ENCODE results near the gene MDK. TPM values are rescaled to one million over a fixed set of nuclear protein-coding genes. Genes with fewer than 3 reads are reported as not detected.

MDK gene
- total and polyA plus RNA-seq, 2 of the 13 experiments (the other 11 are each of a cell fraction or from before 2014, with no cell fraction given), result 312 to 407 TPM

DNA sequence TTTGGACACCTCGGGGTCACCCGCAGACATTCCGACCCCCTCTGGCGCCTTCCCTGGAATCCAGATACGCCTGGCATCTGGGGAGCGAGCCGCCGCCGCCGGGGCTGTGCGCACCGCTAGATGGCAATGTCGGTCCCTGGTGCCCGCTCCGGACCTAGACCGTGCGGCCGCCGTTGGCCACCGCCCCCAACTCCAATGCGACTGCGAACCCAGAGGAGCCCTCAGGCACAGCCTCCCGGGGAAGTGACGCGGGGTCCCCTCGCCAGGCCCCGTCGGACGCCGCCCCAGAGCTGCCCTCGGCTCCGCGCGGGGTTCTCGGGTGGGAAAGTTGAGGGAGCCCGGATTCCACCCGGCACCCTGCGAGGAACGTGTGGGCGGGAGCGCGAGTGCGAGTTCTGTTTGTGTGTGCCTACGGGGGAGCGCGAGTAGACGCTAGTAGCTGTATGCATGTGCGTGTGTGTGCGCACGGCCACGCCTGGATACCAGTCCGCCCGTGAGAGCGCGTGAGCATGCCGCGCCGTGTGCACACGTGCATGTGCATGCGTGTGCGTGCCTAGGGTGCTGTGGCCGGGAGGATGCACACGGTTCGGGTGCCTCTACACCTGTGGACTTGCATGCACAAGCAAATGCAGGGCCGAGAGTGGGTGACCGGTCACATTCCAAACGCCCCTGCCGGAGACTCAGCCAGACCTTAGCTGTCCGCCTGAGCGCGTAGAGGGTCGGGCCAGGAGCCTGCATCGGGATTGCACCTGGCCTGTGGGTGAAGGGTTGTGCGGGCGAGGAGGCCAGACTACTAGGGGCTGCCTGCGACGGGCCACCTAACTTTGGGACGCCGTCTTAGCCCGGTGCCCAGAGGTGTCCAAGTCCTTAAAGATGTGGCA, 8.2 kb downstream of the MDK start (continued):
- TF ChIP-seq, protein P1, sequence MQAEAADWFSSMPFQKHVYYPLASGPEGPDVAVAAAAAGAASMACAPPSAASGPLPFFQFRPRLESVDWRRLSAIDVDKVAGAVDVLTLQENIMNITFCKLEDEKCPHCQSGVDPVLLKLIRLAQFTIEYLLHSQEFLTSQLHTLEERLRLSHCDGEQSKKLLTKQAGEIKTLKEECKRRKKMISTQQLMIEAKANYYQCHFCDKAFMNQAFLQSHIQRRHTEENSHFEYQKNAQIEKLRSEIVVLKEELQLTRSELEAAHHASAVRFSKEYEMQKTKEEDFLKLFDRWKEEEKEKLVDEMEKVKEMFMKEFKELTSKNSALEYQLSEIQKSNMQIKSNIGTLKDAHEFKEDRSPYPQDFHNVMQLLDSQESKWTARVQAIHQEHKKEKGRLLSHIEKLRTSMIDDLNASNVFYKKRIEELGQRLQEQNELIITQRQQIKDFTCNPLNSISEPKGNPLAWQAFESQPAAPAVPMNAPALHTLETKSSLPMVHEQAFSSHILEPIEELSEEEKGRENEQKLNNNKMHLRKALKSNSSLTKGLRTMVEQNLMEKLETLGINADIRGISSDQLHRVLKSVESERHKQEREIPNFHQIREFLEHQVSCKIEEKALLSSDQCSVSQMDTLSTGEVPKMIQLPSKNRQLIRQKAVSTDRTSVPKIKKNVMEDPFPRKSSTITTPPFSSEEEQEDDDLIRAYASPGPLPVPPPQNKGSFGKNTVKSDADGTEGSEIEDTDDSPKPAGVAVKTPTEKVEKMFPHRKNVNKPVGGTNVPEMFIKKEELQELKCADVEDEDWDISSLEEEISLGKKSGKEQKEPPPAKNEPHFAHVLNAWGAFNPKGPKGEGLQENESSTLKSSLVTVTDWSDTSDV (CRISPR knock-in tag; IDR thresholded peaks at IDR 0.05), result peak; percentile 43; the same call in 1 of the 2 replicates
- TF ChIP-seq ZNF510 (CRISPR knock-in tag; IDR thresholded peaks at IDR 0.05; ENCODE audit: low read depth) (no peak), ZNF678 (CRISPR knock-in tag; IDR thresholded peaks at IDR 0.05) (no peak), ZMYM4 (CRISPR knock-in tag; IDR thresholded peaks at IDR 0.05) (no peak; the same call in 1 of the 2 replicates), ZNF326 (CRISPR knock-in tag; IDR thresholded peaks at IDR 0.05; ENCODE audit: borderline replicate concordance) (no peak), HNF4A (CRISPR knock-in tag; IDR thresholded peaks at IDR 0.05) (no peak), HMG20A (CRISPR knock-in tag; IDR thresholded peaks at IDR 0.05; ENCODE audit: borderline replicate concordance) (no peak), ZNF263 (CRISPR knock-in tag; IDR thresholded peaks at IDR 0.05) (peak; percentile 61; the same call in 1 of the 2 replicates), ZBTB20 (CRISPR knock-in tag; IDR thresholded peaks at IDR 0.05; ENCODE audit: borderline replicate concordance, low read depth) (no peak)
- TF ChIP-seq, protein P2, sequence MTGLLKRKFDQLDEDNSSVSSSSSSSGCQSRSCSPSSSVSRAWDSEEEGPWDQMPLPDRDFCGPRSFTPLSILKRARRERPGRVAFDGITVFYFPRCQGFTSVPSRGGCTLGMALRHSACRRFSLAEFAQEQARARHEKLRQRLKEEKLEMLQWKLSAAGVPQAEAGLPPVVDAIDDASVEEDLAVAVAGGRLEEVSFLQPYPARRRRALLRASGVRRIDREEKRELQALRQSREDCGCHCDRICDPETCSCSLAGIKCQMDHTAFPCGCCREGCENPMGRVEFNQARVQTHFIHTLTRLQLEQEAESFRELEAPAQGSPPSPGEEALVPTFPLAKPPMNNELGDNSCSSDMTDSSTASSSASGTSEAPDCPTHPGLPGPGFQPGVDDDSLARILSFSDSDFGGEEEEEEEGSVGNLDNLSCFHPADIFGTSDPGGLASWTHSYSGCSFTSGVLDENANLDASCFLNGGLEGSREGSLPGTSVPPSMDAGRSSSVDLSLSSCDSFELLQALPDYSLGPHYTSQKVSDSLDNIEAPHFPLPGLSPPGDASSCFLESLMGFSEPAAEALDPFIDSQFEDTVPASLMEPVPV (CRISPR knock-in tag; IDR thresholded peaks at IDR 0.05), result peak; percentile 45; the same call in 1 of the 2 replicates
- TF ChIP-seq, protein P3, sequence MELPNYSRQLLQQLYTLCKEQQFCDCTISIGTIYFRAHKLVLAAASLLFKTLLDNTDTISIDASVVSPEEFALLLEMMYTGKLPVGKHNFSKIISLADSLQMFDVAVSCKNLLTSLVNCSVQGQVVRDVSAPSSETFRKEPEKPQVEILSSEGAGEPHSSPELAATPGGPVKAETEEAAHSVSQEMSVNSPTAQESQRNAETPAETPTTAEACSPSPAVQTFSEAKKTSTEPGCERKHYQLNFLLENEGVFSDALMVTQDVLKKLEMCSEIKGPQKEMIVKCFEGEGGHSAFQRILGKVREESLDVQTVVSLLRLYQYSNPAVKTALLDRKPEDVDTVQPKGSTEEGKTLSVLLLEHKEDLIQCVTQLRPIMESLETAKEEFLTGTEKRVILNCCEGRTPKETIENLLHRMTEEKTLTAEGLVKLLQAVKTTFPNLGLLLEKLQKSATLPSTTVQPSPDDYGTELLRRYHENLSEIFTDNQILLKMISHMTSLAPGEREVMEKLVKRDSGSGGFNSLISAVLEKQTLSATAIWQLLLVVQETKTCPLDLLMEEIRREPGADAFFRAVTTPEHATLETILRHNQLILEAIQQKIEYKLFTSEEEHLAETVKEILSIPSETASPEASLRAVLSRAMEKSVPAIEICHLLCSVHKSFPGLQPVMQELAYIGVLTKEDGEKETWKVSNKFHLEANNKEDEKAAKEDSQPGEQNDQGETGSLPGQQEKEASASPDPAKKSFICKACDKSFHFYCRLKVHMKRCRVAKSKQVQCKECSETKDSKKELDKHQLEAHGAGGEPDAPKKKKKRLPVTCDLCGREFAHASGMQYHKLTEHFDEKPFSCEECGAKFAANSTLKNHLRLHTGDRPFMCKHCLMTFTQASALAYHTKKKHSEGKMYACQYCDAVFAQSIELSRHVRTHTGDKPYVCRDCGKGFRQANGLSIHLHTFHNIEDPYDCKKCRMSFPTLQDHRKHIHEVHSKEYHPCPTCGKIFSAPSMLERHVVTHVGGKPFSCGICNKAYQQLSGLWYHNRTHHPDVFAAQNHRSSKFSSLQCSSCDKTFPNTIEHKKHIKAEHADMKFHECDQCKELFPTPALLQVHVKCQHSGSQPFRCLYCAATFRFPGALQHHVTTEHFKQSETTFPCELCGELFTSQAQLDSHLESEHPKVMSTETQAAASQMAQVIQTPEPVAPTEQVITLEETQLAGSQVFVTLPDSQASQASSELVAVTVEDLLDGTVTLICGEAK (IDR thresholded peaks at IDR 0.05), result no peak
- TF ChIP-seq, protein P3 (CRISPR knock-in tag; IDR thresholded peaks at IDR 0.05), result peak; percentile 65
- TF ChIP-seq, protein P4, sequence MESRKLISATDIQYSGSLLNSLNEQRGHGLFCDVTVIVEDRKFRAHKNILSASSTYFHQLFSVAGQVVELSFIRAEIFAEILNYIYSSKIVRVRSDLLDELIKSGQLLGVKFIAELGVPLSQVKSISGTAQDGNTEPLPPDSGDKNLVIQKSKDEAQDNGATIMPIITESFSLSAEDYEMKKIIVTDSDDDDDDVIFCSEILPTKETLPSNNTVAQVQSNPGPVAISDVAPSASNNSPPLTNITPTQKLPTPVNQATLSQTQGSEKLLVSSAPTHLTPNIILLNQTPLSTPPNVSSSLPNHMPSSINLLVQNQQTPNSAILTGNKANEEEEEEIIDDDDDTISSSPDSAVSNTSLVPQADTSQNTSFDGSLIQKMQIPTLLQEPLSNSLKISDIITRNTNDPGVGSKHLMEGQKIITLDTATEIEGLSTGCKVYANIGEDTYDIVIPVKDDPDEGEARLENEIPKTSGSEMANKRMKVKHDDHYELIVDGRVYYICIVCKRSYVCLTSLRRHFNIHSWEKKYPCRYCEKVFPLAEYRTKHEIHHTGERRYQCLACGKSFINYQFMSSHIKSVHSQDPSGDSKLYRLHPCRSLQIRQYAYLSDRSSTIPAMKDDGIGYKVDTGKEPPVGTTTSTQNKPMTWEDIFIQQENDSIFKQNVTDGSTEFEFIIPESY (CRISPR knock-in tag; IDR thresholded peaks at IDR 0.05), result no peak

Data from HepG2 (cell line).